ENCODE data around the gene SKIL.

GRCh38 chr3:170425491-170426239 lies 68.2 kb downstream of the SKIL start:
- TF ChIP-seq GATA2 (IDR thresholded peaks at IDR 0.05; ENCODE audit: low read depth, low read length) (no peak), GATA3 (IDR thresholded peaks at IDR 0.05; ENCODE audit: low read depth, low read length) (no peak)
